Lung (tissue), 12 donors: ENCODE measurements around the gene ZNF441. TPM values are rescaled to one million over a fixed set of nuclear protein-coding genes. Genes with fewer than 3 reads are reported as not detected.

Source experiments
- ATAC-seq: fragments of 200-7000 bp; cut with Tn5 transposase; one replicate; pipeline ENCODE4 v1.9.1; 2020; ENCODE audit warnings: moderate number of reproducible peaks; ENCODE audit not compliant: insufficient read depth, low FRiP score
- DNase-seq, 3 donors: peaks; one replicate each; pipeline ENCODE4 v3.0.0-alpha.2; 2013 to 2017
- H3K27ac ChIP-seq, 2 donors: one replicate each; pipeline ENCODE4 v1.5.1; 2013; ENCODE audit warnings: mild to moderate bottlenecking in 2 of 2, moderate library complexity in 2 of 2, control low read depth in 1 of 2, inconsistent platforms in 1 of 2, low read depth in 1 of 2, low read length in 1 of 2
- H3K27me3 ChIP-seq, 3 donors: one replicate each; pipeline ENCODE4 v1.5.1; 2013; ENCODE audit warnings: low read length in 2 of 3; ENCODE audit not compliant: control insufficient read depth in 3 of 3, insufficient read depth in 3 of 3
- H3K36me3 ChIP-seq, 4 donors: one replicate each; pipeline ENCODE4 v1.5.1; 2013; ENCODE audit warnings: low read length in 4 of 4, mild to moderate bottlenecking in 1 of 4, moderate library complexity in 1 of 4; ENCODE audit not compliant: control insufficient read depth in 4 of 4, insufficient read depth in 4 of 4
- H3K4me1 ChIP-seq, 5 donors: one replicate each; pipeline ENCODE4 v1.5.1; 2013; ENCODE audit warnings: low read length in 5 of 5, mild to moderate bottlenecking in 2 of 5, moderate library complexity in 1 of 5; ENCODE audit not compliant: control insufficient read depth in 5 of 5, insufficient read depth in 5 of 5
- H3K4me3 ChIP-seq: one replicate; pipeline ENCODE4 v1.5.1; 2013; ENCODE audit warnings: mild to moderate bottlenecking, control low read depth, moderate library complexity
- H3K9ac ChIP-seq, 2 donors: one replicate each; pipeline ENCODE4 v1.5.1; 2013; ENCODE audit warnings: low read length in 2 of 2, control low read depth in 1 of 2; ENCODE audit not compliant: insufficient read depth in 1 of 2
- H3K9me3 ChIP-seq, 4 donors: one replicate each; pipeline ENCODE4 v1.5.1; 2013; ENCODE audit warnings: low read length in 3 of 4, mild to moderate bottlenecking in 1 of 4, moderate library complexity in 1 of 4; ENCODE audit not compliant: control insufficient read depth in 4 of 4, insufficient read depth in 3 of 4
- CTCF ChIP-seq: IDR thresholded peaks from 2 replicates; pipeline ENCODE4 v1.5.1; 2012; ENCODE audit warnings: mild to moderate bottlenecking; ENCODE audit errors: control extremely low read depth, extremely low read depth
- WGBS, 2 donors: extraction: QIAGEN DNeasy Blood & Tissue Kit; methylation state at CpG; one replicate each; pipeline ENCODE4 v1.1.7; 2013; 5-methylcytosine and 5-hydroxymethylcytosine counted together
- polyA plus RNA-seq, 2 donors: library from polyadenylated mRNA; stranded (reverse); fragments of 200-250 nt; gene quantifications; one replicate each; pipeline ENCODE4 v1.2.1, GENCODE V29; 2013
- total RNA-seq, 2 donors: library from RNA; depleted of rRNA in 1 of 2; stranded (reverse); fragments of >200 nt in 1 of 2; gene quantifications; one replicate each; pipeline ENCODE4 v1.2.1, GENCODE V29; 2014 to 2021
- donor health status: control.
- donor health status: control.
- donor health status: Bipolar disorder and iron deficiency.
- donor health status: healthy.
- donor health status: DM: yes; HTN: yes; CAD: no.

The ZNF441 gene
- total and polyA plus RNA-seq, 4 donors, result 3.7 to 26.4 (median 6.6) TPM

- DNase-seq (no peak), ATAC-seq (no peak)
- 98% methylated on average over 7 of the region's 7 CpGs for WGBS, 2 donors
- H3K4me1 ChIP-seq, result no peaks in the 10 kb centered on the region
- no peak overlapping the region for H3K9ac ChIP-seq
- no peak overlapping the region for H3K4me3 ChIP-seq
- no peak for TF ChIP-seq CTCF
- no peak overlapping the region for H3K27ac ChIP-seq
- H3K27me3 ChIP-seq, result no peaks in the 10 kb centered on the region
- H3K36me3 ChIP-seq, result peaks cover 20 to 79% (median 50%) of the 10 kb centered on the region in 4 donors
- peaks cover 15 to 59% (median 32%) of the 10 kb centered on the region in 4 donors for H3K9me3 ChIP-seq
These were observed 13.7 kb downstream of the ZNF441 start for GRCh38 chr19:11780431-11781020.

GRCh38 chr19:11781295-11782057 lies 14.7 kb downstream of the ZNF441 start:
- DNase-seq (no peak), ATAC-seq (no peak)
- TF ChIP-seq CTCF, result no peak
- Histone ChIP-seq H3K9me3 (peaks cover 15 to 56% (median 31%) of the 10 kb centered on the region in 4 donors), H3K36me3 (peaks cover 20 to 75% (median 49%) of the 10 kb centered on the region in 4 donors), H3K9ac (no peak overlapping the region), H3K27me3 (no peaks in the 10 kb centered on the region), H3K4me3 (no peak overlapping the region), H3K27ac (no peak overlapping the region), H3K4me1 (no peaks in the 10 kb centered on the region)
- WGBS, 2 donors, result 97 to 98% methylated on average over 5 of the region's 5 CpGs

GRCh38 chr19:11783767-11784166 lies 17.0 kb downstream of the ZNF441 start:
- ATAC-seq (no peak), DNase-seq (no peak)
- H3K4me1 ChIP-seq, result no peaks in the 10 kb centered on the region
- H3K36me3 ChIP-seq, result peaks cover 15 to 55% (median 32%) of the 10 kb centered on the region in 4 donors
- H3K9me3 ChIP-seq, result peaks cover 14 to 52% (median 29%) of the 10 kb centered on the region in 4 donors
- H3K27me3 ChIP-seq, result no peaks in the 10 kb centered on the region
- H3K9ac ChIP-seq, result no peak overlapping the region
- no peak for TF ChIP-seq CTCF
- H3K4me3 ChIP-seq, result no peak overlapping the region
- WGBS, 2 donors, result 97 to 98% methylated on average over 1 of the region's 1 CpG
- H3K27ac ChIP-seq, result no peak overlapping the region
